Measurements from ENCODE around the gene DTNB. TPM values are rescaled to one million over a fixed set of nuclear protein-coding genes. Genes with fewer than 3 reads are reported as not detected.

The DTNB gene
- total and polyA plus RNA-seq, 2 donors (not counting 1 experiment from before 2014, with no cell fraction given), result 5.1 to 5.4 TPM

DNA sequence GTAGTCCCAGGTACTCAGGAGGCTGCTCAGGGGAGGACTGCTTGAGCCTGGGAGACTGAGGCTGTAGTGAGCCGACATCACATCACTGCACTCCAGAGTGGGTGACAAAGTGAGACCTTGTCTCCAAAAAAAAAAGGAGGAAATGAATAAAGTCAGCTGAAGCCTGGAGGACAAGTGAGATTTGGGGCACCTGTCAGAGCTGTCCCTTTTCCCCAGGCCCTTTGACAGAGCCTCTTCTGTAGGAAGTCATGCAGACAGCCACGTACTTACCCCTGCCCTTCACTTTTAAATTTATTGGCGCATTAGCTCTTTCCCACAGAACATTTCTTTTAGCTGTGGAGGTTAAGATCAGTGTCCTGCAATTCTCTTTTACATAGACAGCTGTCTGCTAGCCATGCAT lies 180.7 kb downstream of the DTNB start:
- TF ChIP-seq EZH2 (IDR thresholded peaks at IDR 0.05; ENCODE audit: low read length, missing control alignments), result no peak
- TF ChIP-seq, protein P1, sequence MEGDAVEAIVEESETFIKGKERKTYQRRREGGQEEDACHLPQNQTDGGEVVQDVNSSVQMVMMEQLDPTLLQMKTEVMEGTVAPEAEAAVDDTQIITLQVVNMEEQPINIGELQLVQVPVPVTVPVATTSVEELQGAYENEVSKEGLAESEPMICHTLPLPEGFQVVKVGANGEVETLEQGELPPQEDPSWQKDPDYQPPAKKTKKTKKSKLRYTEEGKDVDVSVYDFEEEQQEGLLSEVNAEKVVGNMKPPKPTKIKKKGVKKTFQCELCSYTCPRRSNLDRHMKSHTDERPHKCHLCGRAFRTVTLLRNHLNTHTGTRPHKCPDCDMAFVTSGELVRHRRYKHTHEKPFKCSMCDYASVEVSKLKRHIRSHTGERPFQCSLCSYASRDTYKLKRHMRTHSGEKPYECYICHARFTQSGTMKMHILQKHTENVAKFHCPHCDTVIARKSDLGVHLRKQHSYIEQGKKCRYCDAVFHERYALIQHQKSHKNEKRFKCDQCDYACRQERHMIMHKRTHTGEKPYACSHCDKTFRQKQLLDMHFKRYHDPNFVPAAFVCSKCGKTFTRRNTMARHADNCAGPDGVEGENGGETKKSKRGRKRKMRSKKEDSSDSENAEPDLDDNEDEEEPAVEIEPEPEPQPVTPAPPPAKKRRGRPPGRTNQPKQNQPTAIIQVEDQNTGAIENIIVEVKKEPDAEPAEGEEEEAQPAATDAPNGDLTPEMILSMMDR (conservative IDR thresholded peaks at IDR 0.05 in 1 of 2, IDR thresholded peaks at IDR 0.05 in 1 of 2; ENCODE audit: low read depth in 1 of 2, low read length in 2 of 2), result no peak
- H3K27me3 ChIP-seq (ENCODE audit: control insufficient read depth, insufficient read depth, low read length), result no peaks in the 10 kb centered on the region
- H3K79me2 ChIP-seq (ENCODE audit: control insufficient read depth, insufficient read depth, low read length), result no peaks in the 10 kb centered on the region
- no peak overlapping the region for H3K27ac ChIP-seq (ENCODE audit: insufficient read depth, low read length)
- H3K4me2 ChIP-seq (ENCODE audit: extremely low read depth, insufficient read depth, low read length), result no peak overlapping the region
- DNase-seq (ENCODE audit: low read depth in 2 of 2), result no peak
- H3K36me3 ChIP-seq (ENCODE audit: control insufficient read depth, insufficient read depth, low read length), result no peaks in the 10 kb centered on the region
- no peak overlapping the region for H3K9ac ChIP-seq (ENCODE audit: insufficient read depth, low read length)
- H3K4me1 ChIP-seq (ENCODE audit: control insufficient read depth, extremely low read depth, insufficient read depth, low read length), result no peaks in the 10 kb centered on the region
- no peak overlapping the region for H3K4me3 ChIP-seq (replicated peaks in 1 of 4; ENCODE audit: control extremely low read depth in 1 of 4, insufficient read depth in 1 of 4, low read depth in 3 of 4, low read length in 4 of 4)
- no peak overlapping the region for H2AFZ ChIP-seq (ENCODE audit: low read length)
- no peaks in the 10 kb centered on the region for H4K20me1 ChIP-seq (ENCODE audit: control insufficient read depth, extremely low read depth, insufficient read depth, low read length)
- H3K9me3 ChIP-seq (ENCODE audit: control insufficient read depth, insufficient read depth, low read depth, low read length), result no peaks in the 10 kb centered on the region

DNA sequence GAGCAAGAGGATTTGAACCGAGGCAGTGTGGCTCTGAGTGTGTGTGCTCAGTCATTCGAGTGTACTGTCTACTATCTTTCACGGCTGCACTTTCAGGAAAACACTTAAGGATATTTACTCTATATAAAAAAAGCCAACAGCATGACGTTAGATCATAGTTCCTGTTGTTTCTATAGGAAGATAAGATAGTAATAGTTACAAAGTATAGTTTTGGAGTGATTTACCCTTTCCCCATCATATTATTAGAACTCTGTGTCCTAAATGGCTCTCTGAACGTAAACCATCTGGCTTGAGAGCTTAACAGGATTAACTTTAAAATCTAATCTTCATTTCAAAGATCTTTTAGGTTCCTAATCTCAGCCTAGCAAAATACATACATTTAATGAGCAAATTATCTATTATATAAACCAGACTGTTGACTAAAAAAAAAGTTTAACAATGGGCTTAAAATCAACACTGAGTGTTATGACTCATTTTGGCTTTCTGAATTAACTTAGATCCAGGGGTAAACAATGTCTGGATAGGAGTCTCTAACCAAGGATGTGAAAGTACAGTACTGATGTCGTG lies 181.3 kb downstream of the DTNB start:
- no peak overlapping the region for H3K4me3 ChIP-seq (replicated peaks in 1 of 4; ENCODE audit: control extremely low read depth in 1 of 4, insufficient read depth in 1 of 4, low read depth in 3 of 4, low read length in 4 of 4)
- H3K4me1 ChIP-seq (ENCODE audit: control insufficient read depth, extremely low read depth, insufficient read depth, low read length), result no peaks in the 10 kb centered on the region
- no peaks in the 10 kb centered on the region for H3K9me3 ChIP-seq (ENCODE audit: control insufficient read depth, insufficient read depth, low read depth, low read length)
- DNase-seq (ENCODE audit: low read depth in 2 of 2), result peak; percentile 64 to 82
- no peak overlapping the region for H3K9ac ChIP-seq (ENCODE audit: insufficient read depth, low read length)
- H3K79me2 ChIP-seq (ENCODE audit: control insufficient read depth, insufficient read depth, low read length), result no peaks in the 10 kb centered on the region
- H2AFZ ChIP-seq (ENCODE audit: low read length), result no peak overlapping the region
- TF ChIP-seq EZH2 (IDR thresholded peaks at IDR 0.05; ENCODE audit: low read length, missing control alignments), result no peak
- TF ChIP-seq, protein P1 (conservative IDR thresholded peaks at IDR 0.05 in 1 of 2, IDR thresholded peaks at IDR 0.05 in 1 of 2; ENCODE audit: low read depth in 1 of 2, low read length in 2 of 2), result no peak
- H3K27ac ChIP-seq (ENCODE audit: insufficient read depth, low read length), result no peak overlapping the region
- H3K27me3 ChIP-seq (ENCODE audit: control insufficient read depth, insufficient read depth, low read length), result no peaks in the 10 kb centered on the region
- H3K36me3 ChIP-seq (ENCODE audit: control insufficient read depth, insufficient read depth, low read length), result no peaks in the 10 kb centered on the region
- H3K4me2 ChIP-seq (ENCODE audit: extremely low read depth, insufficient read depth, low read length), result no peak overlapping the region
- H4K20me1 ChIP-seq (ENCODE audit: control insufficient read depth, extremely low read depth, insufficient read depth, low read length), result no peaks in the 10 kb centered on the region

DNA sequence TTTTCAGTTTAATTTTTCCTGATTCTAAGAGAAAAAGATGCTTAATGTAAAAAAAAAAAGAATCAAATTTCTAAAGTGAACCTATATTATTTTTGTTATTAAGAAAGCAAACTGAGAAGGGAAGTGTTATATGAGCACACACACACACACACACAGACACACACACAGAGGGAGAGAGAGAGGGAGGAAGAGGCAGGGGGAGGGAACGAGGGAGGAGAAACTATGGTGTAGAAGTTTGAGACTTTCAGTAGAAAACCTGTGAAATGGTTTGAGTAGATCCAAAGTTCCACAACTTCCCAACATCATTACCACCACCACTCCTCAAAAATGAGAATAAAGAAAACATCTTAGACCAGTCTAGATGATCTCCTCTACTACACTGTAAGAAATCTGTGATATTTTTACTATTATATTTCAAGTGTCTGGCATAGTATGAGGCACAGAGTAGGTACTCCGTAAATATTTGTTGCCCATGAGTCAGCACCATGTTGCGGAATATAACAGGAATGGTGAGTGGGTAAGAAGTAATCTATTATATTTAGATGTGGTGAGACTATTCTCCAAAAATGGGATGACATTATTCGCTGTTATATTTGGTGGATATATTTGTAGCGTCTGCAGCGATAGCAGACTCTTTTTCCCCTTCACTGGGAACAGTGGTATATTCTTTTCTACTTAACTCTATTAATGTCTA lies 182.2 kb downstream of the DTNB start:
- Histone ChIP-seq H3K36me3 (ENCODE audit: control insufficient read depth, insufficient read depth, low read length) (no peaks in the 10 kb centered on the region), H3K27ac (ENCODE audit: insufficient read depth, low read length) (no peak overlapping the region), H2AFZ (ENCODE audit: low read length) (no peak overlapping the region), H3K4me2 (ENCODE audit: extremely low read depth, insufficient read depth, low read length) (no peak overlapping the region), H3K79me2 (ENCODE audit: control insufficient read depth, insufficient read depth, low read length) (no peaks in the 10 kb centered on the region), H3K9me3 (ENCODE audit: control insufficient read depth, insufficient read depth, low read depth, low read length) (no peaks in the 10 kb centered on the region), H4K20me1 (ENCODE audit: control insufficient read depth, extremely low read depth, insufficient read depth, low read length) (no peaks in the 10 kb centered on the region), H3K4me1 (ENCODE audit: control insufficient read depth, extremely low read depth, insufficient read depth, low read length) (no peaks in the 10 kb centered on the region), H3K27me3 (ENCODE audit: control insufficient read depth, insufficient read depth, low read length) (no peaks in the 10 kb centered on the region), H3K4me3 (replicated peaks in 1 of 4; ENCODE audit: control extremely low read depth in 1 of 4, insufficient read depth in 1 of 4, low read depth in 3 of 4, low read length in 4 of 4) (no peak overlapping the region), H3K9ac (ENCODE audit: insufficient read depth, low read length) (no peak overlapping the region)
- DNase-seq (ENCODE audit: low read depth in 2 of 2), result peak in 1 of 2 donors; percentile 83
- TF ChIP-seq, protein P1 (conservative IDR thresholded peaks at IDR 0.05 in 1 of 2, IDR thresholded peaks at IDR 0.05 in 1 of 2; ENCODE audit: low read depth in 1 of 2, low read length in 2 of 2), result no peak
- no peak for TF ChIP-seq EZH2 (IDR thresholded peaks at IDR 0.05; ENCODE audit: low read length, missing control alignments)

All from fibroblast of lung (primary cell).